SKM-1 treated with dmso at 0.1 percent for 144 hours (cell line): Measurements from ENCODE around the gene SYT15B.
"Not testable (repeated sequence)": the region's sequence is repeated elsewhere in the genome, so short reads cannot be mapped to it uniquely, and the experiment has no call there.

ENCODE experiments used
- DNase-seq: peaks from one replicate; lab custom pipeline; 2025; ENCODE audit not compliant: unreplicated experiment; lab: John Stamatoyannopoulos, UW

SYT15B gene

DNA sequence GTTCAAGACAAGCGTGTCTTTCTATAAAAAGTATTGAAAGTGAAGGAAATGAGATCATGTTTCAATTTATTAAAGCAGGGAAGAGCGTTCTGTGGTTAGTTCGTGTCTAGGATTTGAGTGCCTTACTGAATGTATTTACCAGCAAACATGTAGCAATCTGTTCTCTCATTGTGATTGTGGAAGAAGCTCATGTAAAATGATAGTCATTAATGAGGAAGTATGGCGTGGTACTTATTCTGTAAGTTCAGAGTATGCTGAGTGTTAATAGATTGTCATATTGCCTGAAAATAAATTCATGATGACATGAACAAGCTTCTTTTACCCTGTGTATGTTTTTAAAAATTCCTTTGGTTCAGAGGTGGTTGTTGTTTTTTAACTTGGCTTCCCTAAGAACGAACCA is 32.5 kb downstream of the SYT15B start:
- not testable (repeated sequence) for DNase-seq

DNA sequence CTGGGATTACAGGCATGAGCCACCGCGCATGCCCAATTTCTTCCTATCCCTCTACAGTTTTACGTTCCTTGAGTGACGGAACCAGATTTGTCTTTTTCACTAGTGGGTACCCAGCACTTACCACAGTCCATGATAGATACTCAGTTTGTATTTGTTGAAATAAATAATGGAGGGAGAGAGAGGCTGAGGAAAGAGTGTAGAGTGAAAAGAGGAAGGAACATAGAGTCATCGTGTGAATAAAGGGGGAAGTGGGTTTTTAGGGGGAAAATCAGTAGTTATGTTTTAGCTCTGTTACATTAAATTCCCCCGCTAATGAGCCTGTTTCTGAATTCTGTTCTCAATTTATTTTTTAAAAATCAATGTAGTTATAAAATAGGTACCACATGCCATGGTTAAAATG is 37.7 kb downstream of the SYT15B start:
- DNase-seq, result not testable (repeated sequence)

DNA sequence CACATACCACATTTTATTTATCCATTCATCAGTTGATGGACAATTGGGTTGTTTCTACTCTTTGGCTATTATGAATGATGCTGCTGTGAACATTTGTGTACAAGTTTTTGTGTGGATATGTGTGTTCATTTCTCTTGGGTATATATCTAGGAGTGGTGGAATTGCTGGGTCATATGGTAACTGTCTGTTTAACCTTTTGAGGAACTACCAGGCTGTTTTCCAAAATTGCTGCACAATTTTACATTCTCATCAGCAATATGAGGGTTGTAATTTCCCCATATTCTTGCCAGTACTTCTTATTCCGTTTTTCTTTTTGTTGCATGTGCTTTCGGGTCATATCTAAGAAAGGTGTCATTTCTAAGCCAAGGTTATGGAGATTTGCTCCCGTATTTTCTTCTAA is 38.3 kb downstream of the SYT15B start:
- not testable (repeated sequence) for DNase-seq

DNA sequence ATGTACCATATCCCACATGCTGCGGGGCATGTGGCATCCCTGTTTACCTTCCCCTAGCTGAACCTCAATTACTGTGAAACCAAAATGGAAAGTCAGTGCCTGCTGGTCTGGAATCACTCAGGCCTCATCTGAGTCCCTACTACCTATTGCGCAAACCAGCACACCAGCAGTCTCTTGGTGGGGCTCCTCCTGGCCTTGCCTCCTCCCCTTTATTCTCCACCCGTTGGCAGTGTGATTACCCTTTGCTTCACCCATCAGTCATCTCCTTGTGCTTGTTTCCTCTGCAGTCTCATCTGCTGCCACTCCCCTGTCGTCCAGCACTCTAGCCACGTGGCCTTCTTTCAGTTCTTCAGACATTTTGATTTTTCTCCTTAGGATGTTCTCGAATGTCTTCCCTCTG is 39.3 kb downstream of the SYT15B start:
- not testable (repeated sequence) for DNase-seq

DNA sequence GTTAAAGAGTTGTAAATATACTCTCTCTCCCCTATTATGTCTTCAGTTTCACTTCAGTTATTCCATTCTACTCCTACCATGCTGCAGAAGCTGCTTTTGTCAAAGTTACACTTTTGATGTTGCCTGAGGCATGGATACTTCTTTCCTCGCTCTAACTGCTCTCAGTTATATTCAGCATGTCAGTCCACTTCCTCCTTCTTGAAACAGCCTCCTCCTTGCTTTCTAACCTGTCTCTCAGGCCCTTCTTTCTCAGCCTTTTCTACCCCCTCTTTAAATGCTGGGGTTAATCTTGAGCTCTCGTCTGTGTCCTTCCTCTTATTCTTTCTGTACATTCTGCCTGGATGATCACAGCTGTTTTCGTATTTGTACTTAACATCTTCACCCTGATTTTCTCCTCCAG is 40.0 kb downstream of the SYT15B start:
- not testable (repeated sequence) for DNase-seq

DNA sequence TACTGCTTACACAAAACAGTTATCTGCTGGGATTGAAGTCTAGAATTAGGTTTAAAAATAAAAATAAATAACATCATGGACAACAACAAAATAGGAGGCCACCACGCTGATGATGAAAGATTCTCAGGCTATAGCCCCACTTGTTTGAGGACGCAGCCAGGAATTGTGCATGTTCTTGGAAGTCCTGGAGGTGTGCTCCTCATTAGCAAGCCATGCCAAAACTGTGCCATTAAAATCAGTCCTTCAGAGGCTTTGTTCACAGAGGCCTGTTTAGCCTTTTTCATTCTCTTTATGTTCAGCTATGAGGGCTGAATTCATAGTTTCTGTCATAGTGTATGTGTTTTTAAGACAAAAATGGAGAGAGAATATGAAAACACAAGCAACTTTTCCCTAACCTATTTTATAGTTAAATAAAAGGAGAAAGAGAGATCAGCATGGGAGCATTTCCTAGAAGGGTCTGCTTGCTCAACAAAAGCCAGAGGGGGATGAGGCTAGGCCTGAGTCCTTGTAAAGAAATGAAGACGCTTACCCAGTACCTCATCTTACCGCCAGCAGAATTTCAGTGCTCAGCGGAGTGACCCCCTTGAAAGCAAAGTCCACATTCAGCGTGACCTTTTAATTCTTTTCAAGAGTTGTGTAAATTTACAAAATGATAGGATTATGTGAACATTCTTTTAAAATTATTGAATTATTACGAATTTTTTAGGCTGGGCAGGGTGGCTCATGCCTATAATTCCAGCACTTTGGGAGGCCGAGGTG is 46.2 kb downstream of the SYT15B start:
- not testable (repeated sequence) for DNase-seq
